OCI-LY7 (cell line): ENCODE data around the gene ELF4. TPM values are rescaled to one million over a fixed set of nuclear protein-coding genes. Genes with fewer than 3 reads are reported as not detected.

Experiments
- BruUV-seq: library from RNA; stranded (reverse); fragments of 400-500 nt; replicated peaks from 2 replicates; lab custom pipeline; 2021; lab: Mats Ljungman, UMichigan
- CTCF ChIA-PET: fragments of 300-600 bp; sonication (Branson Sonifier 250); formaldehyde crosslinking; loops from one replicate; lab custom pipeline; 2022; ENCODE audit warnings: antibody characterized with exemption; ENCODE audit not compliant: unreplicated experiment; lab: Charles Lee
- POLR2A ChIA-PET: fragments of 300-600 bp; sonication (Branson Sonifier 250); formaldehyde crosslinking; loops from one replicate; lab custom pipeline; 2022; ENCODE audit warnings: antibody characterized with exemption; lab: Charles Lee
- DNase-seq: peaks from one replicate; pipeline ENCODE4 v3.0.0-alpha.2; 2015; ENCODE audit warnings: low spot score
- H2AFZ ChIP-seq: fragments of 200-600 bp; sonication (generic), shearing (Covaris generic); 2 replicates; pipeline ENCODE4 v1.6.1; 2014; ENCODE audit warnings: mild to moderate bottlenecking, antibody characterized with exemption, low read length, moderate library complexity
- H3K27ac ChIP-seq: fragments of 200-600 bp; sonication (generic); 2 replicates; pipeline ENCODE4 v1.5.1; 2014; ENCODE audit warnings: mixed run types, low read depth, mild to moderate bottlenecking, moderate library complexity, low read length, inconsistent platforms; ENCODE audit not compliant: poor library complexity, severe bottlenecking
- H3K36me3 ChIP-seq: fragments of 200-600 bp; sonication (generic); 2 replicates; pipeline ENCODE4 v1.6.1; 2014; ENCODE audit warnings: mild to moderate bottlenecking, antibody characterized with exemption, low read length, moderate library complexity, mixed read lengths; ENCODE audit not compliant: insufficient read depth
- H3K4me1 ChIP-seq: fragments of 200-600 bp; sonication (generic); 2 replicates; pipeline ENCODE4 v1.5.1; 2014; ENCODE audit warnings: mild to moderate bottlenecking, low read length; ENCODE audit not compliant: insufficient read depth, poor library complexity, severe bottlenecking
- H3K4me2 ChIP-seq: fragments of 200-600 bp; sonication (generic); 2 replicates; pipeline ENCODE4 v1.6.1; 2014; ENCODE audit warnings: mild to moderate bottlenecking, low read length
- H3K4me3 ChIP-seq: fragments of 200-600 bp; sonication (generic); 2 replicates; pipeline ENCODE4 v1.5.1; 2014; ENCODE audit warnings: mild to moderate bottlenecking, low read depth, low read length; ENCODE audit not compliant: poor library complexity, severe bottlenecking
- H3K79me2 ChIP-seq: fragments of 200-600 bp; sonication (generic); 2 replicates; pipeline ENCODE4 v1.6.1; 2016; ENCODE audit warnings: low read depth, mild to moderate bottlenecking, low read length, moderate library complexity, mixed read lengths; ENCODE audit not compliant: insufficient read depth
- H3K9me2 ChIP-seq: fragments of 200-600 bp; sonication (generic); 2 replicates; pipeline ENCODE4 v1.6.1; 2016; ENCODE audit warnings: mild to moderate bottlenecking, low read length, mixed read lengths; ENCODE audit not compliant: insufficient read depth
- H3K9me3 ChIP-seq: fragments of 200-600 bp; sonication (generic); 2 replicates; pipeline ENCODE4 v1.6.1; 2014; ENCODE audit warnings: mild to moderate bottlenecking, mixed run types, low read length, mixed read lengths
- H4K20me1 ChIP-seq: fragments of 200-600 bp; sonication (generic); 2 replicates; pipeline ENCODE4 v1.6.1; 2014; ENCODE audit warnings: mild to moderate bottlenecking, antibody characterized with exemption, low read length, moderate library complexity, mixed read lengths; ENCODE audit not compliant: insufficient read depth
- CTCF ChIP-seq: fragments of 200-600 bp; sonication (generic); conservative IDR thresholded peaks from 2 replicates; pipeline ENCODE4 v1.5.1; 2014; ENCODE audit warnings: mild to moderate bottlenecking, antibody characterized with exemption, low read length, moderate library complexity, mixed read lengths
- EZH2phosphoT487 ChIP-seq: fragments of 200-600 bp; sonication (generic); IDR thresholded peaks from 2 replicates; pipeline ENCODE4 v1.6.1; 2018; ENCODE audit warnings: low read depth, borderline replicate concordance, mild to moderate bottlenecking, mixed run types, antibody characterized with exemption, low read length, moderate library complexity, mixed read lengths
- intact Hi-C: fragments of 100-400 bp; cut with micrococcal nuclease; formaldehyde crosslinking; loops from one replicate; pipeline ENCODE4 v1.10.0; 2022; ENCODE audit not compliant: unreplicated experiment
- total RNA-seq, 2 experiments: library from RNA; depleted of rRNA in 1 of 2; stranded (reverse); fragments of >200 nt in 1 of 2; shearing (Covaris generic) in 1 of 2; gene quantifications; 2 replicates each; pipeline ENCODE4 v1.2.3, GENCODE V29; 2014 to 2022

ELF4 gene
- total RNA-seq, 2 experiments from 2014 or later = 15.0 to 27.3 TPM

DNA sequence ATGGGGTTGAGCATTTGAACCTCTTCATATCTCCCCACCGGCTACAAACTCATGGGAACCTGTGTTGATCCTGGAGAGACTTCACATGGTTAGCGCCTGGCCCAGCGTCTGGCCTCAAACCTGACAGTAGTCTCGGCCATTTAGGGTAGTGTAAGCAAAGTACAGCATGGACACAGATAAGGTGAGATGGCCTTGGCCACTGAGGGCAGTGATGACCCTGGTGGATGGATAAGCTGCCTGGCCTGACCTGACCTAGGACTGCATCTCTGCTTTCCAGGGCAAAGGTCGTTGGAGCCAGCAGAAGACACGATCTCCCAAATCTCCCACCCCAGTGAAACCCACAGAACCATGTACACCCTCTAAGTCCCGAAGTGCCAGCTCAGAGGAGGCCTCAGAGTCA is 76.1 kb downstream of the ELF4 start:
- BruUV-seq = no TSS peak
- Histone ChIP-seq H3K4me3 (no peak overlapping the region), H3K9me3 (no peaks in the 10 kb centered on the region), H3K4me1 (no peaks in the 10 kb centered on the region), H3K79me2 (no peaks in the 10 kb centered on the region), H3K27ac (no peak overlapping the region), H3K9me2 (no peaks in the 10 kb centered on the region), H4K20me1 (no peaks in the 10 kb centered on the region), H3K4me2 (no peak overlapping the region), H3K36me3 (no peaks in the 10 kb centered on the region), H2AFZ (no peak overlapping the region)
- DNase-seq = no peak
- TF ChIP-seq CTCF (no peak), EZH2phosphoT487 (no peak)
- ChIA-PET POLR2A (no interaction called here), CTCF (no interaction called here)
- intact Hi-C loops = no loop called here

DNA sequence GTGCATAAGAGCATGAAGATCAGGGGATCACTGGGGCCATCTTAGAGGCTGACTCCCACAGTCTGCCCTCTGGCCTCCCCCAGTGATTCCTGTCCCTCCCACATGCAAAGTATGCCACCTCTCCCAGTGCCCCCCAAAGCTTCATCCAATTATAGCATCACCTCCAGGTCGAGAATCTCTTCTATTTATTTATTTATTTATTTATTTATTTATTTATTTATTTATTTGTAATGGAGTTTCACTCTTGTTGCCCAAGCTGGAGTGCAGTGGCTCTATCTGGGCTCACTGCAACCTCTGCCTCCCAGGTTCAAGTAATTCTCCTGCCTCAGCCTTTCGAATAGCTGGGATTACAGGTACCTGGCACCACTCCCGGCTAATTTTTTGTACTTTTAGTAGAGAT is 77.7 kb downstream of the ELF4 start:
- BruUV-seq = no TSS peak
- TF ChIP-seq EZH2phosphoT487 = no peak
- TF ChIP-seq CTCF = no peak
- intact Hi-C loops = no loop called here
- H3K4me3 ChIP-seq = no peak overlapping the region
- POLR2A ChIA-PET = no interaction called here
- H3K9me2 ChIP-seq = no peaks in the 10 kb centered on the region
- H3K27ac ChIP-seq = no peak overlapping the region
- no peaks in the 10 kb centered on the region for H3K4me1 ChIP-seq
- CTCF ChIA-PET = no interaction called here
- H2AFZ ChIP-seq = no peak overlapping the region
- no peak for DNase-seq
- H3K4me2 ChIP-seq = no peak overlapping the region
- no peaks in the 10 kb centered on the region for H3K36me3 ChIP-seq
- no peaks in the 10 kb centered on the region for H4K20me1 ChIP-seq
- H3K79me2 ChIP-seq = no peaks in the 10 kb centered on the region
- no peaks in the 10 kb centered on the region for H3K9me3 ChIP-seq

DNA sequence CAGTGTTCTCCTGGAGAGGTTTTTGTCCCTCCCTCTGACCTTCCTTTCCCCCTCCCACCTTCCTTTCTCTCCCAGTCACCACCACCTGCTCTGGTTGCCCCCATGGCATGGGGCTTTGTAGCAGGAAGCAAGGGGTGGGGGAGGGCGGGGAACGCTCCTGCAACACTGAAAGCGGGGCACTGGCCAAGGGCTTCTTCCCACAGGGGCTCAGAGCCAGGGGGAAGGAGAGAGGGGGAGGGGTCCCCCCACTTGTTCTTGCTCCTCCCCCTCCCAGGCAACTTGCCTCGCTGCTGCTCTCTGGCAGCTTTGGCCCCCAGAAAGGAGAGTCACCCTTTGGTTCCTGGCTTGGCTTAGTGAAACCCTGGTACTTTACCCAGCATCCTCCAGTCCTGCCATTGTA is 79.5 kb downstream of the ELF4 start:
- intact Hi-C loops = no loop called here
- BruUV-seq = no TSS peak
- DNase-seq = no peak
- no peaks in the 10 kb centered on the region for H4K20me1 ChIP-seq
- CTCF ChIA-PET = no interaction called here
- POLR2A ChIA-PET = no interaction called here
- no peak overlapping the region for H3K4me3 ChIP-seq
- no peak overlapping the region for H3K4me2 ChIP-seq
- no peak overlapping the region for H3K27ac ChIP-seq
- TF ChIP-seq EZH2phosphoT487 = no peak
- TF ChIP-seq CTCF = no peak
- no peaks in the 10 kb centered on the region for H3K9me2 ChIP-seq
- no peaks in the 10 kb centered on the region for H3K9me3 ChIP-seq
- no peak overlapping the region for H2AFZ ChIP-seq
- H3K4me1 ChIP-seq = no peaks in the 10 kb centered on the region
- H3K36me3 ChIP-seq = 0 out of 2 replicates have a peak, but pooled peaks cover 2% of the 10 kb centered on the region
- H3K79me2 ChIP-seq = no peaks in the 10 kb centered on the region
